Transverse colon (tissue), 4 donors: ENCODE data around the gene CD40LG. TPM values are rescaled to one million over a fixed set of nuclear protein-coding genes. Genes with fewer than 3 reads are reported as not detected.

Experiments
- DNase-seq: peaks from one replicate; pipeline ENCODE4 v3.0.0-alpha.2; 2019
- H3K27ac ChIP-seq, 4 donors: fragments of 200-600 bp; sonication (generic); 2 replicates each; pipeline ENCODE4 v1.5.1; 2016 to 2018; ENCODE audit warnings: inconsistent platforms in 4 of 4
- H3K27me3 ChIP-seq: fragments of 200-600 bp; sonication (generic); 2 replicates; pipeline ENCODE4 v1.5.1; 2017; ENCODE audit warnings: inconsistent platforms
- H3K36me3 ChIP-seq, 4 donors: fragments of 200-600 bp; sonication (generic); 2 replicates each; pipeline ENCODE4 v1.5.1; 2017 to 2019; ENCODE audit warnings: inconsistent platforms in 4 of 4
- H3K4me1 ChIP-seq, 4 donors: fragments of 200-600 bp; sonication (generic); 2 replicates each; pipeline ENCODE4 v1.5.1; 2017 to 2020; ENCODE audit warnings: inconsistent platforms in 4 of 4
- H3K4me3 ChIP-seq, 4 donors: fragments of 200-600 bp; sonication (generic); 1 replicate in 1 of 4; 2 replicates in 3 of 4; pipeline versions ENCODE4 v1.5.1 to v1.6.1; 2017 to 2019; ENCODE audit warnings: inconsistent platforms in 4 of 4
- H3K9me3 ChIP-seq, 2 donors: fragments of 200-600 bp; sonication (generic); 2 replicates each; pipeline ENCODE4 v1.5.1; 2017 to 2019; ENCODE audit warnings: inconsistent platforms in 2 of 2
- CTCF ChIP-seq, 5 experiments: fragments of 200-600 bp in 3 of 5; fragments of 450-650 bp in 2 of 5; sonication (generic) in 3 of 5; IDR thresholded peaks; 1 replicate in 2 of 5; 2 replicates in 3 of 5; pipeline ENCODE4 v1.5.1; 2016 to 2017; ENCODE audit warnings: antibody characterized with exemption in 5 of 5, inconsistent platforms in 3 of 5, mild to moderate bottlenecking in 2 of 5, moderate library complexity in 1 of 5
- EP300 ChIP-seq: sonication (generic); formaldehyde crosslinking; IDR thresholded peaks from one replicate; pipeline ENCODE4 v1.6.1; 2017; ENCODE audit warnings: antibody characterized with exemption, low read depth
- POLR2A ChIP-seq: fragments of 450-650 bp; IDR thresholded peaks from one replicate; pipeline ENCODE4 v1.6.1; 2016; ENCODE audit warnings: antibody characterized with exemption, mild to moderate bottlenecking, moderate library complexity
- POLR2AphosphoS5 ChIP-seq, 3 donors: sonication (generic); formaldehyde crosslinking; IDR thresholded peaks; one replicate each; pipeline ENCODE4 v1.6.1; 2016; ENCODE audit warnings: antibody characterized with exemption in 3 of 3
- WGBS, 2 donors: methylation state at CpG; one replicate each; pipeline ENCODE4 v1.1.5; 2018; ENCODE audit warnings: low coverage in 1 of 2; 5-methylcytosine and 5-hydroxymethylcytosine counted together
- in situ Hi-C, 4 donors: fragments of 200-750 bp; cut with MboI; loops; one replicate each; pipeline versions ENCODE4 v1.15.0 to v1.15.1; 2017; ENCODE audit warnings: low sequenced_read_pairs in 3 of 4, low pct_ligation_motif_present in 1 of 4, low pct_unique_long_range_greater_than_20kb in 1 of 4
- intact Hi-C: fragments of 100-400 bp; cut with DNase I; formaldehyde crosslinking; loops from one replicate; pipeline ENCODE4 v1.15.1; 2023; ENCODE audit warnings: low total_unique reads
- total RNA-seq, 4 donors: library from RNA; depleted of rRNA; stranded (reverse); fragments of >200 nt; gene quantifications; one replicate each; pipeline ENCODE4 v1.1.0, GENCODE V29; 2016

The CD40LG gene
- total RNA-seq, 4 donors from 2014 or later = 0.64 TPM; not detected in 3

GRCh38 chrX:136636121-136636520 lies 11.8 kb upstream of the CD40LG start:
- WGBS, 2 donors = 0 to 33% methylated on average over 1 to 3 of the region's 3 CpGs
- no peak for DNase-seq
- Histone ChIP-seq H3K4me1 (no peaks in the 10 kb centered on the region), H3K36me3 (no peaks in the 10 kb centered on the region), H3K4me3 (no peak overlapping the region), H3K9me3 (no peaks in the 10 kb centered on the region), H3K27me3 (no peaks in the 10 kb centered on the region), H3K27ac (no peak overlapping the region)
- intact Hi-C loops (no loop called here), in situ Hi-C loops (no loop called here)
- TF ChIP-seq CTCF (IDR thresholded peaks at IDR 0.05) = no peak
- TF ChIP-seq POLR2AphosphoS5 (IDR thresholded peaks at IDR 0.05) = no peak
- no peak for TF ChIP-seq POLR2A
- TF ChIP-seq EP300 = no peak

- no peak overlapping the region for H3K27ac ChIP-seq
- intact Hi-C loops (no loop called here), in situ Hi-C loops (no loop called here)
- H3K9me3 ChIP-seq = no peaks in the 10 kb centered on the region
- H3K4me1 ChIP-seq = no peaks in the 10 kb centered on the region
- 76 to 100% methylated on average over 1 to 8 of the region's 8 CpGs for WGBS, 2 donors
- H3K36me3 ChIP-seq = no peaks in the 10 kb centered on the region
- no peak overlapping the region for H3K4me3 ChIP-seq
- no peak for TF ChIP-seq POLR2A
- TF ChIP-seq CTCF (IDR thresholded peaks at IDR 0.05) = no peak
- TF ChIP-seq POLR2AphosphoS5 (IDR thresholded peaks at IDR 0.05) = no peak
- no peak for TF ChIP-seq EP300
- DNase-seq = no peak
- H3K27me3 ChIP-seq = no peaks in the 10 kb centered on the region
These were observed 8.3 kb upstream of the CD40LG start for GRCh38 chrX:136639506-136640176.

- Histone ChIP-seq H3K4me3 (no peak overlapping the region), H3K36me3 (no peaks in the 10 kb centered on the region), H3K27ac (no peak overlapping the region), H3K9me3 (no peaks in the 10 kb centered on the region), H3K27me3 (no peaks in the 10 kb centered on the region), H3K4me1 (no peaks in the 10 kb centered on the region)
- in situ Hi-C loops = no loop called here
- no peak for TF ChIP-seq EP300
- TF ChIP-seq POLR2AphosphoS5 (IDR thresholded peaks at IDR 0.05) = no peak
- TF ChIP-seq CTCF (IDR thresholded peaks at IDR 0.05) = no peak
- TF ChIP-seq POLR2A = no peak
- intact Hi-C loops = no loop called here
- 75% methylated on average over 1 of the region's 1 CpG; no CpG with 5 or more reads in 1 of the 2 donors for WGBS, 2 donors
- DNase-seq = no peak
These were observed 4.7 kb upstream of the CD40LG start for GRCh38 chrX:136643243-136643642.

GRCh38 chrX:136646602-136647239 lies 1.2 kb upstream of the CD40LG start:
- Histone ChIP-seq H3K4me1 (no peaks in the 10 kb centered on the region), H3K4me3 (no peak overlapping the region), H3K27me3 (no peaks in the 10 kb centered on the region), H3K27ac (no peak overlapping the region), H3K9me3 (no peaks in the 10 kb centered on the region), H3K36me3 (no peaks in the 10 kb centered on the region)
- TF ChIP-seq POLR2AphosphoS5 (IDR thresholded peaks at IDR 0.05) = no peak
- no peak for TF ChIP-seq CTCF (IDR thresholded peaks at IDR 0.05)
- no peak for TF ChIP-seq EP300
- TF ChIP-seq POLR2A = no peak
- intact Hi-C loops (no loop called here), in situ Hi-C loops (no loop called here)
- DNase-seq = no peak
- WGBS, 2 donors = 49 to 88% methylated on average over 1 to 5 of the region's 5 CpGs
